B cell (primary cell): ENCODE measurements around the gene MYMX. TPM values are rescaled to one million over a fixed set of nuclear protein-coding genes. Genes with fewer than 3 reads are reported as not detected.

Experiments
- ATAC-seq: fragments of 200-7000 bp; cut with Tn5 transposase; one replicate; pipeline ENCODE4 v1.10.0; 2021; ENCODE audit warnings: low read depth, mild to moderate bottlenecking, moderate number of reproducible peaks, moderate library complexity
- CTCF ChIA-PET: fragments of 350-600 bp; sonication (Branson Sonifier 250); formaldehyde crosslinking; loops from one replicate; lab custom pipeline; 2021; ENCODE audit warnings: antibody characterized with exemption, inconsistent platforms; lab: Charles Lee
- POLR2A ChIA-PET: fragments of 350-600 bp; sonication (Branson Sonifier 250); formaldehyde crosslinking; loops from one replicate; lab custom pipeline; 2021; ENCODE audit warnings: antibody characterized with exemption; lab: Charles Lee
- DNase-seq: peaks from one replicate; pipeline ENCODE4 v3.0.0; 2013
- H2AFZ ChIP-seq: 2 replicates; pipeline ENCODE4 v1.6.1; 2012; ENCODE audit warnings: mild to moderate bottlenecking, low read depth, low read length; ENCODE audit not compliant: insufficient read depth, poor library complexity, severe bottlenecking
- H3K27ac ChIP-seq, 2 donors: 1 replicate in 1 of 2; 2 replicates in 1 of 2; pipeline ENCODE4 v1.5.1; 2012 to 2013; ENCODE audit warnings: low read length in 2 of 2, mild to moderate bottlenecking in 2 of 2, moderate library complexity in 1 of 2
- H3K27me3 ChIP-seq, 4 experiments: fragments of 200-600 bp in 1 of 4; sonication (generic) in 1 of 4; replicated peaks in 1 of 4; 1 replicate in 2 of 4; 2 replicates in 2 of 4; pipeline versions ENCODE4 v1.6.1 to v1.7.0; 2013 to 2016; ENCODE audit warnings: low read length in 3 of 4, mild to moderate bottlenecking in 2 of 4, mixed read lengths in 1 of 4, moderate library complexity in 1 of 4; ENCODE audit not compliant: insufficient read depth in 4 of 4, control insufficient read depth in 3 of 4; ENCODE audit errors: control extremely low read depth in 1 of 4
- H3K36me3 ChIP-seq, 2 experiments: replicated peaks in 1 of 2; 1 replicate in 1 of 2; 2 replicates in 1 of 2; pipeline versions ENCODE4 v1.6.1 to v1.7.1; 2013; ENCODE audit warnings: low read length in 1 of 2; ENCODE audit not compliant: insufficient read depth in 2 of 2, control insufficient read depth in 1 of 2; ENCODE audit errors: control extremely low read depth in 1 of 2, extremely low read depth in 1 of 2
- H3K4me1 ChIP-seq, 2 donors: fragments of 200-600 bp in 1 of 2; sonication (generic) in 1 of 2; 1 replicate in 1 of 2; 2 replicates in 1 of 2; pipeline versions ENCODE4 v1.5.1 to v1.6.1; 2013 to 2017; ENCODE audit warnings: low read length in 2 of 2; ENCODE audit not compliant: control insufficient read depth in 2 of 2, insufficient read depth in 2 of 2
- H3K4me2 ChIP-seq: replicated peaks from 2 replicates; pipeline ENCODE3; 2012; ENCODE audit warnings: mild to moderate bottlenecking, low read depth, low read length; ENCODE audit not compliant: poor library complexity, severe bottlenecking
- H3K4me3 ChIP-seq, 5 experiments: fragments of 200-600 bp in 1 of 5; sonication (generic) in 1 of 5; 1 replicate in 3 of 5; 2 replicates in 2 of 5; pipeline versions ENCODE4 v1.5.1 to v1.7.0; 2011 to 2016; ENCODE audit warnings: low read length in 4 of 5, mild to moderate bottlenecking in 4 of 5, low read depth in 2 of 5, control low read depth in 1 of 5, moderate library complexity in 1 of 5; ENCODE audit not compliant: insufficient read depth in 1 of 5; ENCODE audit errors: control extremely low read depth in 1 of 5, extremely low read depth in 1 of 5
- H3K79me2 ChIP-seq: fragments of 200-600 bp; sonication (generic); one replicate; pipeline ENCODE4 v1.6.0; 2016; ENCODE audit warnings: low read length; ENCODE audit not compliant: control insufficient read depth, insufficient read depth
- H3K9ac ChIP-seq: fragments of 200-600 bp; sonication (generic); 2 replicates; pipeline ENCODE4 v1.6.1; 2017; ENCODE audit warnings: mild to moderate bottlenecking, low read length, moderate library complexity
- H3K9me3 ChIP-seq, 3 donors: one replicate each; pipeline versions ENCODE4 v1.6.1 to v1.7.1; 2013; ENCODE audit warnings: low read length in 2 of 3; ENCODE audit not compliant: control insufficient read depth in 2 of 3, insufficient read depth in 1 of 3; ENCODE audit errors: control extremely low read depth in 1 of 3
- H4K20me1 ChIP-seq: 2 replicates; pipeline ENCODE4 v1.6.0; 2012; ENCODE audit warnings: mild to moderate bottlenecking, low read length; ENCODE audit not compliant: insufficient read depth, control insufficient read depth, poor library complexity, severe bottlenecking
- H3K27ac Mint-ChIP-seq: one replicate; pipeline ENCODE4 v1.8.0; 2021; ENCODE audit warnings: mixed read lengths
- H3K27me3 Mint-ChIP-seq: one replicate; pipeline ENCODE4 v1.8.0; 2021; ENCODE audit warnings: mixed read lengths
- H3K4me1 Mint-ChIP-seq: one replicate; pipeline ENCODE4 v1.8.0; 2021; ENCODE audit warnings: mixed read lengths
- H3K4me3 Mint-ChIP-seq: one replicate; pipeline ENCODE4 v1.8.0; 2021; ENCODE audit warnings: mixed read lengths
- H3K9me3 Mint-ChIP-seq: one replicate; pipeline ENCODE4 v1.8.0; 2022; ENCODE audit warnings: mixed read lengths; ENCODE audit not compliant: insufficient read depth
- CTCF ChIP-seq: fragments of 200-600 bp; IDR thresholded peaks from one replicate; pipeline ENCODE4 v1.8.0; 2022; ENCODE audit warnings: antibody characterized with exemption, mild to moderate bottlenecking
- EZH2 ChIP-seq: IDR thresholded peaks from 2 replicates; pipeline ENCODE4 v1.6.1; 2012; ENCODE audit warnings: borderline replicate concordance, low read depth, mild to moderate bottlenecking, moderate library complexity, low read length; ENCODE audit not compliant: insufficient read depth, poor library complexity, severe bottlenecking
- WGBS: methylation state at CpG from one replicate; pipeline ENCODE4 v1.1.5; 2013; ENCODE audit warnings: missing lambda C conversion rate; ENCODE audit not compliant: insufficient coverage; 5-methylcytosine and 5-hydroxymethylcytosine counted together
- intact Hi-C: fragments of 100-400 bp; cut with micrococcal nuclease; formaldehyde crosslinking; loops from one replicate; pipeline ENCODE4 v1.10.0; 2022
- polyA plus RNA-seq: library from polyadenylated mRNA; depleted of rRNA; stranded (reverse); fragments of >200 nt; gene quantifications from 2 replicates; pipeline ENCODE4 v1.2.3, GENCODE V29; 2012
- total RNA-seq, 2 donors: library from RNA; stranded (reverse); fragments of 120-200 nt in 1 of 2; gene quantifications; 1 replicate in 1 of 2; 2 replicates in 1 of 2; pipeline versions ENCODE4 v1.2.3 to v1.2.4, GENCODE V29; 2013 to 2022

Gene MYMX
- total and polyA plus RNA-seq, 2 donors (not counting 1 experiment from before 2014, with no cell fraction given) = not detected

DNA sequence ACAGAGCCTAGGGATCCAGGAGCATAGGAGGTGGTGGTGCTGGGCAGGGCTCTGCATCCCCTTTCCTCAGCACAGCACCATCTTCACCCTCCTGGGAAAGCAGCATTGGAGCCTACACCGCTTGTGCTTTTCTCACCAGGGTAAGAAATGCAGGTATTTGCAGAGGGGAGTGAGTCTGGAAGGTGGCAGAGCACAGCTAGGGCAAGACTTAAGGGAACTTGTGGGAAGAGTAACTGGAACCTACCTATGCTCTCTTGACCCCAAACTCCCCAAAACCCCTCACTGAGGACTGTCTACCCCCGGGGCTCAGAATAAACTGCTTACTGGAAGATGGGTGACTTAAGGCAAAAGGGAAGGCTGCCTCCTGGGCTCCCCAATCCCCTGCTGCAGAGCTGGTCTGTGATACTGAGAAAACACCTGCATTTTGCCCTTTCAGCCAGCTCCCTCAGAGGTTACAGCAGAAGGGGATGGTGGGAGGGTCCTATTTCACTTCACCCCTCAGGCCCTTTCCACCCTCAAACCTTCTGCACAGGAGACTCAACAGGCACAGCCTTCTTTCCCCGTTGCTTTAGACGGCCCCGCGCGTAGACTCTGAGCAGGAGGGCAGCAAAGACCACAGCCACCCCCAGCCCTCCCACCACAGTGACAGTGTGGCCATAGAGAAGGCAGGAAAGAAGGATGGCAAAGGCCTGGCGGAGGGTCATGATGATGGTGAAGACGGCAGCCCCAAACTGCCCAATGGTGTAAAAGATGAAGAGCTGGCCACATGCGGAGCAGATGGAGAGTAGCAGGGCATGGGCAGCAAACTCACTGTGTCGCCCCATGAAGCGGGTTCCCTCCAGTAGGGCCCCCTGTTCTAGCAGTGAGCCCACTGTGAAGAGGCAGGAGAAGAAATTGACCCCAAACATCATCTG, 37.7 kb downstream of the MYMX start:
- intact Hi-C loops = loop anchor here (5.0 kb wide), 1 partner anchor 627 kb away; the partner anchor contains the start of gene GTPBP2
- peaks cover 8 to 75% of the 10 kb centered on the region in 2 experiments for H3K36me3 ChIP-seq
- H3K9me3 ChIP-seq = no peaks in the 10 kb centered on the region
- DNase-seq (peak; percentile 36), ATAC-seq (no peak)
- ChIA-PET POLR2A (interaction anchor here (0.6 to 4.3 kb wide), 3 partner anchors 8 to 74 kb away, joined by 3 to 87 read pairs (median 13); partner anchors contain the start of gene HSP90AB1), CTCF (interaction anchor here (0.9 to 5.0 kb wide), 11 partner anchors 8 to 157 kb away, joined by 3 to 68 read pairs (median 6); partner anchors contain the start of genes HSP90AB1, NFKBIE and SLC29A1)
- H3K27me3 ChIP-seq = no peaks in the 10 kb centered on the region
- 92% methylated on average over 4 of the region's 12 CpGs for whole genome bisulfite sequencing
- no peak overlapping the region for H3K4me2 ChIP-seq
- no peaks in the 10 kb centered on the region for H3K27me3 Mint-ChIP-seq
- peaks cover 62% of the 10 kb centered on the region for H4K20me1 ChIP-seq
- TF ChIP-seq EZH2 (no peak), CTCF (no peak)
- H3K79me2 ChIP-seq = peaks cover 14% of the 10 kb centered on the region
- no peak overlapping the region for H3K27ac ChIP-seq
- no peaks in the 10 kb centered on the region for H3K9me3 Mint-ChIP-seq
- H3K4me3 ChIP-seq = no peak overlapping the region
- H3K4me1 ChIP-seq = peaks cover 30 to 57% of the 10 kb centered on the region in 2 donors
- H3K4me1 Mint-ChIP-seq = peaks cover 78% of the 10 kb centered on the region
- peak overlapping the region; percentile 94 for H3K27ac Mint-ChIP-seq
- H3K9ac ChIP-seq = no peak overlapping the region
- no peak overlapping the region for H2AFZ ChIP-seq
- peak overlapping the region; percentile 87 for H3K4me3 Mint-ChIP-seq
